Nephron (organoid): ENCODE measurements around the gene TRIM17.

Experiments
- H3K27ac Mint-ChIP-seq, 3 experiments: 2 replicates each; pipeline ENCODE4 v1.8.0; 2020; ENCODE audit warnings: mixed read lengths in 3 of 3, mild to moderate bottlenecking in 2 of 3, moderate library complexity in 1 of 3
- H3K27me3 Mint-ChIP-seq: 2 replicates; pipeline ENCODE4 v1.8.0; 2021; ENCODE audit warnings: low read depth, mild to moderate bottlenecking, moderate library complexity, mixed read lengths
- H3K36me3 Mint-ChIP-seq: 2 replicates; pipeline ENCODE4 v1.8.0; 2020; ENCODE audit warnings: low read depth, mixed read lengths
- H3K4me1 Mint-ChIP-seq: 2 replicates; pipeline ENCODE4 v1.8.0; 2020; ENCODE audit warnings: mixed read lengths
- H3K4me3 Mint-ChIP-seq, 3 experiments: 2 replicates each; pipeline ENCODE4 v1.8.0; 2020; ENCODE audit warnings: mild to moderate bottlenecking in 3 of 3, mixed read lengths in 3 of 3, moderate library complexity in 2 of 3
- H3K9me3 Mint-ChIP-seq: 2 replicates; pipeline ENCODE4 v1.8.0; 2020; ENCODE audit warnings: mixed read lengths
- CTCF ChIP-seq, 3 experiments: fragments of 200-600 bp; sonication (generic); IDR thresholded peaks; one replicate each; pipeline ENCODE4 v1.5.0; 2021; ENCODE audit warnings: antibody characterized with exemption in 3 of 3; ENCODE audit not compliant: unreplicated experiment in 3 of 3

Gene TRIM17

GRCh38 chr1:228367798-228368791, 48.6 kb downstream of the TRIM17 start:
- Mint-ChIP-seq H3K9me3 (no peaks in the 10 kb centered on the region), H3K4me1 (no peaks in the 10 kb centered on the region), H3K4me3 (no peak overlapping the region), H3K36me3 (no peaks in the 10 kb centered on the region), H3K27ac (no peak overlapping the region), H3K27me3 (no peaks in the 10 kb centered on the region)
- no peak for TF ChIP-seq CTCF (IDR thresholded peaks at IDR 0.05; ENCODE audit: unreplicated experiment in 3 of 3)

- Mint-ChIP-seq H3K27me3 (no peaks in the 10 kb centered on the region), H3K4me1 (no peaks in the 10 kb centered on the region), H3K4me3 (no peak overlapping the region), H3K9me3 (no peaks in the 10 kb centered on the region), H3K36me3 (no peaks in the 10 kb centered on the region), H3K27ac (no peak overlapping the region)
- no peak for TF ChIP-seq CTCF (IDR thresholded peaks at IDR 0.05; ENCODE audit: unreplicated experiment in 3 of 3)
These were observed 49.6 kb downstream of the TRIM17 start for GRCh38 chr1:228366866-228367741.

- H3K4me1 Mint-ChIP-seq = no peaks in the 10 kb centered on the region
- no peaks in the 10 kb centered on the region for H3K27me3 Mint-ChIP-seq
- H3K4me3 Mint-ChIP-seq = no peak overlapping the region
- TF ChIP-seq CTCF (IDR thresholded peaks at IDR 0.05; ENCODE audit: unreplicated experiment in 3 of 3) = no peak
- no peaks in the 10 kb centered on the region for H3K36me3 Mint-ChIP-seq
- H3K9me3 Mint-ChIP-seq = no peaks in the 10 kb centered on the region
- no peak overlapping the region for H3K27ac Mint-ChIP-seq
These were observed 50.4 kb downstream of the TRIM17 start for GRCh38 chr1:228366062-228366865.

GRCh38 chr1:228365271-228366061, 51.2 kb downstream of the TRIM17 start:
- H3K36me3 Mint-ChIP-seq = no peaks in the 10 kb centered on the region
- no peak overlapping the region for H3K4me3 Mint-ChIP-seq
- no peak for TF ChIP-seq CTCF (IDR thresholded peaks at IDR 0.05; ENCODE audit: unreplicated experiment in 3 of 3)
- H3K27me3 Mint-ChIP-seq = no peaks in the 10 kb centered on the region
- H3K9me3 Mint-ChIP-seq = no peaks in the 10 kb centered on the region
- H3K4me1 Mint-ChIP-seq = no peaks in the 10 kb centered on the region
- no peak overlapping the region for H3K27ac Mint-ChIP-seq

- Mint-ChIP-seq H3K4me3 (no peak overlapping the region), H3K27ac (no peak overlapping the region), H3K27me3 (no peaks in the 10 kb centered on the region), H3K9me3 (no peaks in the 10 kb centered on the region), H3K36me3 (no peaks in the 10 kb centered on the region), H3K4me1 (no peaks in the 10 kb centered on the region)
- no peak for TF ChIP-seq CTCF (IDR thresholded peaks at IDR 0.05; ENCODE audit: unreplicated experiment in 3 of 3)
These were observed 51.9 kb downstream of the TRIM17 start for GRCh38 chr1:228364706-228365213.
